ENCODE measurements around the gene ZBTB16. TPM values are rescaled to one million over a fixed set of nuclear protein-coding genes. Genes with fewer than 3 reads are reported as not detected.

The ZBTB16 gene
- polyA plus RNA-seq, 2 donors, result 4.6 to 9.6 TPM

DNA sequence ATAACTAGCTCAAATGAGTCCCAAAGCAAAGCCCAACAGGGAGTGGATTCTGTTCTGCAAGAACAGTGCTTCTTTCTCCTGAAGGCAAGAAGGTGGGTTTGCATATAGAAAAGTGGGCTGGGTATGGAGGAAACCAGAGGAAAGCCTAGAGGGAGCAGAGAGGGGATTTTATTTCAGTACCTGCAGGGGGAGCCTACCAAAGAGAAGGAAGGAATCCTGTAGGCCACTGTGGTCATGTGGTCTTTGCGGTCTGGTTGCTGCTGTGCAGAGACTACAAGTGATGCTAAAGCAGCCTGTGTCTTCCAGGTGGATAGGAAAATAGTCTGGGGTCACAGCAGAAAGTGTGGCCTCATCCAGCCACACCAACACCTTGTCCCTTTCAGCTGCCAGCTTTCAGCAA, 33.2 kb upstream of the ZBTB16 start:
- H3K27ac ChIP-seq (ENCODE audit: low read depth in 2 of 2, low read length in 1 of 2), result no peak overlapping the region
- no peaks in the 10 kb centered on the region for H3K27me3 ChIP-seq (ENCODE audit: control insufficient read depth in 1 of 2, insufficient read depth in 2 of 2, low read length in 2 of 2)
- no peak overlapping the region for H3K4me3 ChIP-seq (ENCODE audit: low read depth in 1 of 2, low read length in 2 of 2)
- no peaks in the 10 kb centered on the region for H3K9me3 ChIP-seq (ENCODE audit: control insufficient read depth in 2 of 2, insufficient read depth in 1 of 2, low read depth in 1 of 2, low read length in 1 of 2)
- no peaks in the 10 kb centered on the region for H3K36me3 ChIP-seq (ENCODE audit: control insufficient read depth in 2 of 2, insufficient read depth in 2 of 2, low read length in 1 of 2)
- no peaks in the 10 kb centered on the region for H3K4me1 ChIP-seq (ENCODE audit: control insufficient read depth in 2 of 2, insufficient read depth in 2 of 2, low read length in 1 of 2)
- WGBS, 2 donors, result 37 to 46% methylated on average over 1 of the region's 1 CpG

DNA sequence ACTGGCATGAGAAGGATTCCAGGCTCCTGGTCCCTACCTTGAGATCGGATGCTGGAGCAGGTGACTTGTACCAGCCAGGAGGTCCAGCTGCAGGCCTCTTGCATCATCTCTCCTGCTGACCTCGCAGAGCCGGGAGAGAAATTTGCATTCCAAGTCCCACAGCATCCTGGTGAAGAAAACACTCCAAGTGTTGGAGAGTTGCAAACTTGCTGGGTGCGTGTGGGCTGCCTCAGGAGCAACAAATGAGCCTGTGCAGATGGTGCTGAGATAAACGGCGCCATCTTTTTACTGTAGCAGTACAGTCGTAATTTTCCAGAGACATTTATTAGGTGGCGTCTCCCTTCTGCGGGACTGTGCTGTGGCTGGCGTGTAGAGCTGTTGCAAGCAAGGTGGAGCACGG, 32.1 kb upstream of the ZBTB16 start:
- H3K27ac ChIP-seq (ENCODE audit: low read depth in 2 of 2, low read length in 1 of 2), result no peak overlapping the region

DNA sequence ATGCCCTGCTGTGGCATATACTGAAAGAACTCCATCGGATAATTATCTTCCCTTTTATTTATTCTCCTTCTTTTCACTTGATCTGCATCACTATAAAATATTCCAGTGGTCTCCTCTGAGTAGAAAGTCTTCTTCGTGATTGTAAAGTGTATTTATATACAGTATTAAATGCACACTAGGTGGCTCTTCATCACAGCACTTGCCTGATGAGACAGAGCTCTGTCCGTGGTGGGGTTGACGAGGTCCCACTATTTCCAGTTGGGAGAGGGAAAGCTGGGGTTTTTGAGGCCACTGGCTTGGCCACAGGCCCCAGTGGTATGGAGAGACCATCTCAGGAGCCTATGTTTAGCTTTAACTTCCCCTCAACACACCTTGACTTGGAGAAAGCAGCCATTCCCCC, 31.6 kb upstream of the ZBTB16 start:
- H3K36me3 ChIP-seq (ENCODE audit: control insufficient read depth in 2 of 2, insufficient read depth in 2 of 2, low read length in 1 of 2), result no peaks in the 10 kb centered on the region
- H3K27me3 ChIP-seq (ENCODE audit: control insufficient read depth in 1 of 2, insufficient read depth in 2 of 2, low read length in 2 of 2), result no peaks in the 10 kb centered on the region
- H3K9me3 ChIP-seq (ENCODE audit: control insufficient read depth in 2 of 2, insufficient read depth in 1 of 2, low read depth in 1 of 2, low read length in 1 of 2), result no peaks in the 10 kb centered on the region
- WGBS, 2 donors, result 53 to 64% methylated on average over 4 of the region's 4 CpGs
- H3K4me3 ChIP-seq (ENCODE audit: low read depth in 1 of 2, low read length in 2 of 2), result no peak overlapping the region
- no peak overlapping the region for H3K27ac ChIP-seq (ENCODE audit: low read depth in 2 of 2, low read length in 1 of 2)
- no peaks in the 10 kb centered on the region for H3K4me1 ChIP-seq (ENCODE audit: control insufficient read depth in 2 of 2, insufficient read depth in 2 of 2, low read length in 1 of 2)

More for the DNA sequence above, 32.1 kb upstream of the ZBTB16 start:
- WGBS, 2 donors, result 85 to 86% methylated on average over 11 of the region's 11 CpGs
- Histone ChIP-seq H3K27me3 (ENCODE audit: control insufficient read depth in 1 of 2, insufficient read depth in 2 of 2, low read length in 2 of 2) (no peaks in the 10 kb centered on the region), H3K36me3 (ENCODE audit: control insufficient read depth in 2 of 2, insufficient read depth in 2 of 2, low read length in 1 of 2) (no peaks in the 10 kb centered on the region), H3K4me3 (ENCODE audit: low read depth in 1 of 2, low read length in 2 of 2) (no peak overlapping the region), H3K4me1 (ENCODE audit: control insufficient read depth in 2 of 2, insufficient read depth in 2 of 2, low read length in 1 of 2) (no peaks in the 10 kb centered on the region), H3K9me3 (ENCODE audit: control insufficient read depth in 2 of 2, insufficient read depth in 1 of 2, low read depth in 1 of 2, low read length in 1 of 2) (no peaks in the 10 kb centered on the region)

DNA sequence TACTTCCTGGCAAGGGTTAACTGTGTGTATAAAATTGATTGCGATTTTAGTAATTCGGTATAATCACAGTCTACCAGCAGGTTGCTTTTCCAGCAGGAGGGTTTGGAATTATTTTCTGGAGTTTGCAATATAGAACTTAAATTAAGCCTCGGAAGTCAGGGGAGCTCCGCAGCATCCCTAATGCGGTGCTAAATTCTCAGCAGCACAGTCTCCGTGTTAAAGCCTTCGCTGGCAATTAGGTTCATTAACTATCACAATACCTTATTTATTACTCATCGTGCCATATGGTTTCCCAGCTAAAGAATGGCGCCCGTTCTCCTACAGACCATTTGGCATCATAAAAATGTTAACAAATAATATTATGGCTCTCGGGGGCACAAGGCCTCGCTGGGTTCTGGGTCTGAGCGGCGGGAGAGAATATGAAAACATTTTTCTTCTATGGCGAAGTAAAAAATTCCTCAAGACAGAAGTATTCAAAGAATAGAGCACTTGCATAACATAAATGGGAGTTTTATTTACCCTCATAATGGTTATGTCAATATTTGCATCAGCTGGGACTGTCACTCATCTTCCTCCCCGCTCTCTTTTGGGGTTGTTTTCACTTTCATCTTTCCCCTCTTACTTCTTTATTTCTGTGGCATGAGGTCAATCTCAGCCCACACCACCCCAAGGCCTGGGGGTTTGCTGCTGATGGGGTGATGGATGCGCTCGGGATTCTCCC, 28.1 kb upstream of the ZBTB16 start:
- 79 to 80% methylated on average over 18 of the region's 18 CpGs for WGBS, 2 donors
- Histone ChIP-seq H3K4me1 (ENCODE audit: control insufficient read depth in 2 of 2, insufficient read depth in 2 of 2, low read length in 1 of 2) (peaks cover 0 to 2% of the 10 kb centered on the region in 2 donors), H3K27ac (ENCODE audit: low read depth in 2 of 2, low read length in 1 of 2) (no peak overlapping the region), H3K27me3 (ENCODE audit: control insufficient read depth in 1 of 2, insufficient read depth in 2 of 2, low read length in 2 of 2) (no peaks in the 10 kb centered on the region), H3K9me3 (ENCODE audit: control insufficient read depth in 2 of 2, insufficient read depth in 1 of 2, low read depth in 1 of 2, low read length in 1 of 2) (no peaks in the 10 kb centered on the region), H3K36me3 (ENCODE audit: control insufficient read depth in 2 of 2, insufficient read depth in 2 of 2, low read length in 1 of 2) (no peaks in the 10 kb centered on the region), H3K4me3 (ENCODE audit: low read depth in 1 of 2, low read length in 2 of 2) (no peak overlapping the region)

DNA sequence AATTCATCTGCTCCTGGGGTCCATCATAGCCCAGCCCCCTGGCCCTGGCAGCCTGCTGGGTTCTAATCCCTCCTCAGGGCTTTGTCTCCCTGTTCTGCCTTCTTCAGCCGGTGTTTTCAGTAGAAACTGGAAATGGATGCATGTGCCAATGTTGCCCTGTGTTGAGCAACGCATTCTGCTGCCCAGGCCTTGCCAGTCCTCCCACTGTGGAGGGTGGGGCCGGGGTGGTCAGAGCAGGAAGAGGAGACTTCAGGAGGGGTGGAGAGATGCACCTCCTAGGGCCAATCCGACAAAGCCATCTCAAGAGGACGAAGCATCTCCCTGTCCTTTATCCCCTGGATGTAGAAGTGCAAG, 27.6 kb upstream of the ZBTB16 start:
- H3K9me3 ChIP-seq (ENCODE audit: control insufficient read depth in 2 of 2, insufficient read depth in 1 of 2, low read depth in 1 of 2, low read length in 1 of 2), result no peaks in the 10 kb centered on the region
- H3K4me3 ChIP-seq (ENCODE audit: low read depth in 1 of 2, low read length in 2 of 2), result no peak overlapping the region
- 71 to 80% methylated on average over 5 of the region's 5 CpGs for WGBS, 2 donors
- peaks cover 0 to 2% of the 10 kb centered on the region in 2 donors for H3K4me1 ChIP-seq (ENCODE audit: control insufficient read depth in 2 of 2, insufficient read depth in 2 of 2, low read length in 1 of 2)
- H3K36me3 ChIP-seq (ENCODE audit: control insufficient read depth in 2 of 2, insufficient read depth in 2 of 2, low read length in 1 of 2), result no peaks in the 10 kb centered on the region
- H3K27ac ChIP-seq (ENCODE audit: low read depth in 2 of 2, low read length in 1 of 2), result no peak overlapping the region
- H3K27me3 ChIP-seq (ENCODE audit: control insufficient read depth in 1 of 2, insufficient read depth in 2 of 2, low read length in 2 of 2), result no peaks in the 10 kb centered on the region

DNA sequence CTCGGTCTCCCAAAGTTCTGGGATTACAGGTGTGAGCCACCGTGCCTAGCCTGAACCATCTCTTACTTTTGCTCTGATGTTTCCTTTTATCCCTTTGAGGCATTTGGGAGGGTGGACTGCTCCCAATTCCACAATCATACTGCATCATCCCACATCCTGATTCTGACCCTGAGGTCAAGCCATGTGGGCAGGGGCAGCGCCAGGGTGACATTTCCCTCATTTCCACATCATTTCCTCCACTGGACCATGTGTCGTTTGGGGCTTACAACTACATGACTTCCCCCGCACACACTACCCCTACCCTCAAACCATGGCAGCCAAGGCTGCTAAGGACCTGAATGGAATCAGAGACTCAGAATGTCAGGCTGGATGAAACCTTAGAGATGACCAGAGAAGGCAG, 26.4 kb upstream of the ZBTB16 start:
- no peaks in the 10 kb centered on the region for H3K9me3 ChIP-seq (ENCODE audit: control insufficient read depth in 2 of 2, insufficient read depth in 1 of 2, low read depth in 1 of 2, low read length in 1 of 2)
- no peak overlapping the region for H3K27ac ChIP-seq (ENCODE audit: low read depth in 2 of 2, low read length in 1 of 2)
- H3K36me3 ChIP-seq (ENCODE audit: control insufficient read depth in 2 of 2, insufficient read depth in 2 of 2, low read length in 1 of 2), result no peaks in the 10 kb centered on the region
- no peak overlapping the region for H3K4me3 ChIP-seq (ENCODE audit: low read depth in 1 of 2, low read length in 2 of 2)
- WGBS, 2 donors, result 88 to 91% methylated on average over 5 of the region's 5 CpGs
- peaks cover 0 to 2% of the 10 kb centered on the region in 2 donors for H3K4me1 ChIP-seq (ENCODE audit: control insufficient read depth in 2 of 2, insufficient read depth in 2 of 2, low read length in 1 of 2)
- no peaks in the 10 kb centered on the region for H3K27me3 ChIP-seq (ENCODE audit: control insufficient read depth in 1 of 2, insufficient read depth in 2 of 2, low read length in 2 of 2)

- 80 to 81% methylated on average over 2 of the region's 2 CpGs for WGBS, 2 donors
These were observed 25.9 kb upstream of the ZBTB16 start for GRCh38 chr11:114033572-114033971.

GRCh38 chr11:114034956-114035355, 24.6 kb upstream of the ZBTB16 start:
- 85 to 88% methylated on average over 11 of the region's 11 CpGs for WGBS, 2 donors
- no peak overlapping the region for H3K27ac ChIP-seq (ENCODE audit: low read depth in 2 of 2, low read length in 1 of 2)
- no peaks in the 10 kb centered on the region for H3K36me3 ChIP-seq (ENCODE audit: control insufficient read depth in 2 of 2, insufficient read depth in 2 of 2, low read length in 1 of 2)

More at GRCh38 chr11:114033572-114033971, 25.9 kb upstream of the ZBTB16 start:
- no peak overlapping the region for H3K4me3 ChIP-seq (ENCODE audit: low read depth in 1 of 2, low read length in 2 of 2)
- no peak overlapping the region for H3K27ac ChIP-seq (ENCODE audit: low read depth in 2 of 2, low read length in 1 of 2)
- no peaks in the 10 kb centered on the region for H3K27me3 ChIP-seq (ENCODE audit: control insufficient read depth in 1 of 2, insufficient read depth in 2 of 2, low read length in 2 of 2)
- H3K9me3 ChIP-seq (ENCODE audit: control insufficient read depth in 2 of 2, insufficient read depth in 1 of 2, low read depth in 1 of 2, low read length in 1 of 2), result no peaks in the 10 kb centered on the region
- H3K36me3 ChIP-seq (ENCODE audit: control insufficient read depth in 2 of 2, insufficient read depth in 2 of 2, low read length in 1 of 2), result no peaks in the 10 kb centered on the region
- H3K4me1 ChIP-seq (ENCODE audit: control insufficient read depth in 2 of 2, insufficient read depth in 2 of 2, low read length in 1 of 2), result peaks cover 0 to 2% of the 10 kb centered on the region in 2 donors

DNA sequence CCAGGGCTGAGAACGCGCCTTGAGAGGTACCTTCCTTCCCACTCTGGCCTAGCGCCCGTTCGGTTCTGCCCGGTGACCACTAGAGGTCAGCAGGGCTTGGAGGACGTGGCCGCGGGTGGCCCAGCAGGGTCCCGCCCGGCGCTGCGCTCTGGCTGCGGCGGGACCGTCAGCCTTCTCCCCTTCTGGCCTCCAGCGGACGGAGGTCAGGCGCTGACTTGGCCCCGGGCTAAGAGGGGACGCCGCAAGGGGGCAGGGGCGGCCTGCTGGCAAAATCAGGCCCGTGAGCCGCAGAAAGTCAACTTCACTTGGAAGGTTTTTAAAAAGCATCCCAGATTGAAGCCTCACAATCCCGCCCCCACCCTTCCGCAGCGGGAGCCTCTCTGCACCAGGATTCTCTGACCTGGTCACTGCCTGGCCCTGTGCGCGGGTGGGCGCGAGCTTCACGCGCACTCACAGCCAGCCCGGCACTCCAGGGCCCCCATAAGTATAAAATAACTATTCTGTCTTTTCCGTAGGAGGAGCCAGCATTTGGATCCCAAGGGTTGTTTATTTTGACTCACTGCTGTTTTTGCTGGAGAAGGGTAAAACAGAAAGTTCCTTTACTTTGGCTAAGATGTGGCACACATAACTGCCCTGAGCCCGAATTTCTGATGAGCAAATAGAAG, 23.2 kb upstream of the ZBTB16 start:
- Histone ChIP-seq H3K27ac (ENCODE audit: low read depth in 2 of 2, low read length in 1 of 2) (peak overlapping the region; percentile 2 to 58), H3K4me3 (ENCODE audit: low read depth in 1 of 2, low read length in 2 of 2) (peak overlapping the region; percentile 28 to 33), H3K36me3 (ENCODE audit: control insufficient read depth in 2 of 2, insufficient read depth in 2 of 2, low read length in 1 of 2) (no peaks in the 10 kb centered on the region), H3K9me3 (ENCODE audit: control insufficient read depth in 2 of 2, insufficient read depth in 1 of 2, low read depth in 1 of 2, low read length in 1 of 2) (no peaks in the 10 kb centered on the region), H3K4me1 (ENCODE audit: control insufficient read depth in 2 of 2, insufficient read depth in 2 of 2, low read length in 1 of 2) (peaks cover 0 to 2% of the 10 kb centered on the region in 2 donors), H3K27me3 (ENCODE audit: control insufficient read depth in 1 of 2, insufficient read depth in 2 of 2, low read length in 2 of 2) (no peaks in the 10 kb centered on the region)
- WGBS, 2 donors, result 5% methylated on average over 34 to 37 of the region's 37 CpGs

More at GRCh38 chr11:114034956-114035355, 24.6 kb upstream of the ZBTB16 start:
- no peaks in the 10 kb centered on the region for H3K27me3 ChIP-seq (ENCODE audit: control insufficient read depth in 1 of 2, insufficient read depth in 2 of 2, low read length in 2 of 2)
- H3K4me3 ChIP-seq (ENCODE audit: low read depth in 1 of 2, low read length in 2 of 2), result no peak overlapping the region
- no peaks in the 10 kb centered on the region for H3K9me3 ChIP-seq (ENCODE audit: control insufficient read depth in 2 of 2, insufficient read depth in 1 of 2, low read depth in 1 of 2, low read length in 1 of 2)
- peaks cover 0 to 2% of the 10 kb centered on the region in 2 donors for H3K4me1 ChIP-seq (ENCODE audit: control insufficient read depth in 2 of 2, insufficient read depth in 2 of 2, low read length in 1 of 2)

- H3K27me3 ChIP-seq (ENCODE audit: control insufficient read depth in 1 of 2, insufficient read depth in 2 of 2, low read length in 2 of 2), result no peaks in the 10 kb centered on the region
- H3K36me3 ChIP-seq (ENCODE audit: control insufficient read depth in 2 of 2, insufficient read depth in 2 of 2, low read length in 1 of 2), result no peaks in the 10 kb centered on the region
- H3K4me3 ChIP-seq (ENCODE audit: low read depth in 1 of 2, low read length in 2 of 2), result no peak overlapping the region
- H3K4me1 ChIP-seq (ENCODE audit: control insufficient read depth in 2 of 2, insufficient read depth in 2 of 2, low read length in 1 of 2), result peaks cover 0 to 2% of the 10 kb centered on the region in 2 donors
- no peaks in the 10 kb centered on the region for H3K9me3 ChIP-seq (ENCODE audit: control insufficient read depth in 2 of 2, insufficient read depth in 1 of 2, low read depth in 1 of 2, low read length in 1 of 2)
- 93 to 97% methylated on average over 3 of the region's 3 CpGs for WGBS, 2 donors
- H3K27ac ChIP-seq (ENCODE audit: low read depth in 2 of 2, low read length in 1 of 2), result peak overlapping the region in 1 of 2 donors; percentile 2
These were observed 22.6 kb upstream of the ZBTB16 start for GRCh38 chr11:114036958-114037357.
